ENCODE data around the gene CYBC1.
A peak's percentile ranks its signal among the peaks of the same experiment; 100 is the strongest.
"Not testable (repeated sequence)": the region's sequence is repeated elsewhere in the genome, so short reads cannot be mapped to it uniquely, and the experiment has no call there.

The CYBC1 gene

DNA sequence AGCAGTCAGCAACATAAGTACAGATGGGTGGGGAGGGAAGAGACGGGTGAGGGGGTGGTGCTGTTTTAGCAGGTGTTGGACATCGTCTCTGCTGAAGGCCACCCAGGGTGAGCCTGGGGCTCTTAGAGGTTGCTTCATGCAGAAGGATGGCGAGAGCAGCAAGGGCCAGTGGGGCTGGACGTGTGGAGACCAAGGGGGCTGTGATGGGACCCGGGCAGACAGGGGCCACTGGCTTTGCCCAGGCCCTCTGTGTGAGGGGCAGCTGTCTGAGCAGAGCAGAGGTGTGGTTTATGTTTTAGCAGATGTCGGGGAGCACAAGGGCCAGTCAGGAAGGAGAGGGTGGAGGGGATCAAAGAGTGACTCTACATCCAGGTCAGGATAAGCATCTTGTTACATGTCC, 12.8 kb upstream of the CYBC1 start:
- H3K27me3 ChIP-seq (ENCODE audit: insufficient read depth, insufficient read length) = no peaks in the 10 kb centered on the region
- no peak overlapping the region for H3K9ac ChIP-seq (ENCODE audit: insufficient read length, low read depth)
- H3K36me3 ChIP-seq (ENCODE audit: insufficient read depth, insufficient read length, low read length) = peaks cover 76% of the 10 kb centered on the region
- no peaks in the 10 kb centered on the region for H3K4me1 ChIP-seq (ENCODE audit: insufficient read depth, insufficient read length)
- no peak for DNase-seq (ENCODE audit: low read depth, low spot score)
- TF ChIP-seq YY1 (IDR thresholded peaks at IDR 0.05; ENCODE audit: insufficient read depth, insufficient read length) (no peak), ZNF274 (IDR thresholded peaks at IDR 0.05; ENCODE audit: low read depth, low read length) (no peak), SUZ12 (IDR thresholded peaks at IDR 0.05; ENCODE audit: extremely low read depth, insufficient read depth, insufficient read length) (no peak)
- no peaks in the 10 kb centered on the region for H3K9me3 ChIP-seq (ENCODE audit: insufficient read depth, low read length)
- no peak overlapping the region for H3K4me3 ChIP-seq (ENCODE audit: insufficient read length, low read depth)

DNA sequence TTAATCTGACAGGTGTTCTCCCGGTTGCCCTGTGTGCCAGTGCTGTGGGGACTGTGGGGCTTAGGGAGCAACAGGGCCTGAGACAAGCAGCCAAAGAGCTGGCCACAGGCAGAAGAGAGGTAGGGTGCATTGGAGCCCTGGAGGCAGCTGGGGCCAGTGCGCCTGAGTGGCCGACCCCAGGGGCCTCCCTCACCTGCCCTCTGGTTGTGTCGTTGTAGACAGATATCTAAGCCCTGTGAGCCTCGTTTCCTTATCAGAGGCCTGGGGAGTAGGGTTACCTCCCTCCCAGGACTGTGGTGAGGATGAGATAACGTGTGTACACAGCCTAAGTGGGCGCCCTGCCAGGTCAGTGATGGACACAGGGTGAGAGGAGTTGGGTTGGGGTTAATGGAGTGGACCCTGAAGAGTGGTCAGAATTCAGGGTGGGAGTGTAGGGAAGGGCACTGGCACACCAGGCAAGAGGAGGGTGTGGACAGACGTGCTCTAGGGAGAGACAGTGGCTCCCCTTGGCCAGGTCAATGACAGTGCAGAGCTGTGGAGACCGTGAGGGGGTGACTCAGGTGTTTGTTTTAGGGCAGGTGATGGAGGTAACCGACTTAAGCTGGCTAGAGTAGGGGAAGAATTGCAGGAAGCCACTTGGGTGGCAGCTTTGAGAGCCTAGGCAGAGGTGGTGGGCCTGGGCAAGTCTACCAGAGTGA, 11.4 kb upstream of the CYBC1 start:
- Histone ChIP-seq H3K4me1 (ENCODE audit: insufficient read depth, insufficient read length) (no peaks in the 10 kb centered on the region), H3K27me3 (ENCODE audit: insufficient read depth, insufficient read length) (no peaks in the 10 kb centered on the region), H3K36me3 (ENCODE audit: insufficient read depth, insufficient read length, low read length) (peaks cover 67% of the 10 kb centered on the region), H3K9me3 (ENCODE audit: insufficient read depth, low read length) (no peaks in the 10 kb centered on the region; the same call in 1 of the 2 replicates), H3K9ac (ENCODE audit: insufficient read length, low read depth) (no peak overlapping the region), H3K4me3 (ENCODE audit: insufficient read length, low read depth) (no peak overlapping the region)
- no peak for DNase-seq (ENCODE audit: low read depth, low spot score)
- no peak for TF ChIP-seq YY1 (IDR thresholded peaks at IDR 0.05; ENCODE audit: insufficient read depth, insufficient read length)
- TF ChIP-seq ZNF274 (IDR thresholded peaks at IDR 0.05; ENCODE audit: low read depth, low read length) = no peak
- no peak for TF ChIP-seq SUZ12 (IDR thresholded peaks at IDR 0.05; ENCODE audit: extremely low read depth, insufficient read depth, insufficient read length)

DNA sequence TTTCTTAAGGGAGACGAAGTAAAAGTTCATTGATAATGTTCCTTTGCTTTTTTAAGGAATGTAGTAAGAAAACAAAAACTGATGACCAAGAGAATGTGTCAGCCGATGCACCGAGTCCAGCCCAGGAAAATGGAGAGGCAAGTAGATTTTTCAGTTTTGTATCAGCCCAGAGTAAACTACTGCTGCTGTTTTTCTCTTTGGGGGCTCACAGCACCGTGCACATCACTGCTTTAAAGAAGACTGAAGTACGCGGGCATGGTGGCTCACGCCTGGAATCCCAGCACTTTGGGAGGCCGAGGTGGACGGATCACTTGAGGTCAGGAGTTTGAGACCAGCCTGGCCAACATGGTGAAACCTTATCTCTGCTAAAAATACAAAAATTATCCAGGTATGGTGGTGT, 9.4 kb upstream of the CYBC1 start:
- DNase-seq (ENCODE audit: low read depth, low spot score); H3K4me1 ChIP-seq (ENCODE audit: insufficient read depth, insufficient read length); H3K27me3 ChIP-seq (ENCODE audit: insufficient read depth, insufficient read length); H3K4me3 ChIP-seq (ENCODE audit: insufficient read length, low read depth); H3K9ac ChIP-seq (ENCODE audit: insufficient read length, low read depth); H3K9me3 ChIP-seq (ENCODE audit: insufficient read depth, low read length): not testable (repeated sequence)
- H3K36me3 ChIP-seq (ENCODE audit: insufficient read depth, insufficient read length, low read length) = peaks cover 49% of the 10 kb centered on the region

DNA sequence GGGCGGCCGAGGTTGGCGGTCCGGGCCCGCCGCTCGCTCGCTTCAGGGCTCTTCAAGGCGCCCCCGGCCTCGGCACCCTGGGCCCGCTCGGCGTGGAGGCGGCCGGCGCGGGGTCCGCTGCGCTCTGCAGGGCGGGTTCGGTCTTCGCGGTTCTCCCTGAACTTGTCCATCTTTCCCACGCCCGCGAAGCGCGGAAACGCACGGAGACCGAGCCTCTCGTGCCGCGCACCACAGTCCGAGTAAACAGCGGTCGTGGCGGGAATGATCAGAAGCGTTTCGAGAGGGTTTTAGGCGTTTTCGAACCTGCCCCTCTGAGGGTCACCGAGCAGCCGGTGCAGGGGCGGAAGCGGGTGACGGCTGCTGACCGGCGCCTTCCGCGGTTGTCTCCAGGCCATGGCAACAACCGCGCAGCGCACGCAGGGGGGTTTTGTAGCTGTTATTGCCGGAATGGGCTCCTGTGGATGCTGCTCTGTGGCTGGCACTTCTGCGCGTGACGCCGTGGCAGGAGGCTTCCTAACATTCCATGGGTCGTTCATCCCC, 8.4 kb upstream of the CYBC1 start:
- Histone ChIP-seq H3K4me1 (ENCODE audit: insufficient read depth, insufficient read length) (no peaks in the 10 kb centered on the region), H3K4me3 (ENCODE audit: insufficient read length, low read depth) (peak overlapping the region; percentile 94), H3K27me3 (ENCODE audit: insufficient read depth, insufficient read length) (no peaks in the 10 kb centered on the region), H3K9ac (ENCODE audit: insufficient read length, low read depth) (peak overlapping the region; percentile 89), H3K9me3 (ENCODE audit: insufficient read depth, low read length) (peaks cover 13% of the 10 kb centered on the region; the same call in 1 of the 2 replicates), H3K36me3 (ENCODE audit: insufficient read depth, insufficient read length, low read length) (peaks cover 40% of the 10 kb centered on the region)
- TF ChIP-seq ZNF274 (IDR thresholded peaks at IDR 0.05; ENCODE audit: low read depth, low read length) = no peak
- TF ChIP-seq SUZ12 (IDR thresholded peaks at IDR 0.05; ENCODE audit: extremely low read depth, insufficient read depth, insufficient read length) = no peak
- TF ChIP-seq YY1 (IDR thresholded peaks at IDR 0.05; ENCODE audit: insufficient read depth, insufficient read length) = no peak
- no peak for DNase-seq (ENCODE audit: low read depth, low spot score)

DNA sequence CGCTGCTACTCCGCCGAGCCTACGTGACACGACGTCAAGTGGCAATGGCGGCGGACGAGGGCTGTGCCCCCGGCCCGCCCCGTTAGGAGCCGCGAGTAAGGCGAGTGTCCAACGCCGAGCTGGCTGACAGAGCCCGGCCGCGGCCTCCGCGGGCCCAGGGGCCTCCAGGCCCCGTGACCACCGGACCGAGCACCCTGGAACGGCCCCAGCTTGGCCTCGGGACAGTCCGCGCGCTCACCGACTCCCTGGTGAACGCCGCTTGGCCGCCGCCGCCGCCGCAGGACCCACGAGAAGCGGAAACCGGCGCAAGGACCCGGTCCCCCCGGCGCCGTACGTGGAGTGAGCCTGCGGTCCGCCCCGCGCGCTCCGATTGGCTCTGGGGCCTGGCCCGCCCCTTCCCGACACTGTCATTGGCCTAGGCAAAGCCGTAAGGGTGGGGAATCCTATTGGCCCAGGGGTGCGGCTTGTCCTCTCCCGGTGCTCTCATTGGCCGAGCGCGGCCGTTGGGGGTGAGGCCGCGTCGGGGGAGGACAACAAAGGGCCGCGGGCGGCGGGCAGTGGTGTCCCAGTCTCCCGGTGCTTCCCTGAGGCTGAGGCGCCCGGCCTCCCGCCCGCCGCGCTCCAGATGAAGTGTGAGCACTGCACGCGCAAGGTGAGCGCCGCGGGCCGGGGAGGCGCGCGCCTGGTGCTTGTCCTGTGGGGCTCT, 7.8 kb upstream of the CYBC1 start, which contains the start of gene NARF:
Gene NARF, plus strand, starts transcription at position 563 of the 706 bp plus-strand sequence. Its CDS starts 63 bp downstream, at position 626.
- Histone ChIP-seq H3K4me3 (ENCODE audit: insufficient read length, low read depth) (peak within 1 kb of the TSS; percentile 94), H3K9me3 (ENCODE audit: insufficient read depth, low read length) (peaks cover 18% of the 10 kb centered on the region; the same call in 1 of the 2 replicates), H3K27me3 (ENCODE audit: insufficient read depth, insufficient read length) (no peaks in the 10 kb centered on the region), H3K4me1 (ENCODE audit: insufficient read depth, insufficient read length) (no peaks in the 10 kb centered on the region), H3K36me3 (ENCODE audit: insufficient read depth, insufficient read length, low read length) (peaks cover 33% of the 10 kb centered on the region), H3K9ac (ENCODE audit: insufficient read length, low read depth) (peak within 1 kb of the TSS; percentile 93)
- no peak for TF ChIP-seq SUZ12 (IDR thresholded peaks at IDR 0.05; ENCODE audit: extremely low read depth, insufficient read depth, insufficient read length)
- peak; percentile 81 for TF ChIP-seq YY1 (IDR thresholded peaks at IDR 0.05; ENCODE audit: insufficient read depth, insufficient read length)
- TF ChIP-seq ZNF274 (IDR thresholded peaks at IDR 0.05; ENCODE audit: low read depth, low read length) = no peak
- peak; percentile 90 for DNase-seq (ENCODE audit: low read depth, low spot score)

DNA sequence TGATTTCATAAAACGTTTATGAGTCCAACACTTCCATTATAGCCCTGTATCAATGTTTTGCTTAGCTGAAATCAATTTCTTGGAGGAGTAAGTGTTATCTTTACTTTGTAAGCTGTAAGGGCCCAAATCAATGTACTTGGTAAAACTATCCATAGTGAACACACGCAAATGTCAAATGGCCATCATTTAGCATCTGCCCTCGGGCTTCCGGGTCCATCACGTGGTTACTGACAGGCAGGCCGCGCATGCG, 7.3 kb upstream of the CYBC1 start:
- Histone ChIP-seq H3K36me3 (ENCODE audit: insufficient read depth, insufficient read length, low read length) (peaks cover 29% of the 10 kb centered on the region), H3K9ac (ENCODE audit: insufficient read length, low read depth) (peak overlapping the region; percentile 93), H3K4me3 (ENCODE audit: insufficient read length, low read depth) (peak overlapping the region; percentile 94), H3K9me3 (ENCODE audit: insufficient read depth, low read length) (peaks cover 22% of the 10 kb centered on the region; the same call in 1 of the 2 replicates), H3K4me1 (ENCODE audit: insufficient read depth, insufficient read length) (no peaks in the 10 kb centered on the region), H3K27me3 (ENCODE audit: insufficient read depth, insufficient read length) (no peaks in the 10 kb centered on the region)
- TF ChIP-seq SUZ12 (IDR thresholded peaks at IDR 0.05; ENCODE audit: extremely low read depth, insufficient read depth, insufficient read length) (no peak), YY1 (IDR thresholded peaks at IDR 0.05; ENCODE audit: insufficient read depth, insufficient read length) (no peak), ZNF274 (IDR thresholded peaks at IDR 0.05; ENCODE audit: low read depth, low read length) (no peak)
- DNase-seq (ENCODE audit: low read depth, low spot score) = no peak

Measured in NT2/D1 (cell line).